HCT116 (cell line): Measurements from ENCODE around the gene ZNF254.

Source experiments
- CEBPB ChIP-seq: IDR thresholded peaks from 2 replicates; pipeline ENCODE4 v1.6.1; 2012; ENCODE audit warnings: low read depth
- EZH2 ChIP-seq: fragments of 200-600 bp; sonication (generic); IDR thresholded peaks from 2 replicates; pipeline ENCODE4 v1.6.1; 2017; ENCODE audit warnings: antibody characterized with exemption, mixed run types
- EZH2phosphoT487 ChIP-seq: fragments of 200-600 bp; IDR thresholded peaks from 2 replicates; pipeline ENCODE4 v1.6.1; 2018; ENCODE audit warnings: antibody characterized with exemption, borderline replicate concordance
- POLR2A ChIP-seq: IDR thresholded peaks from 2 replicates; pipeline ENCODE4 v1.7.0; 2011; ENCODE audit warnings: borderline replicate concordance; ENCODE audit not compliant: insufficient read depth, insufficient read length; ENCODE audit errors: extremely low read depth
- RAD21 ChIP-seq: IDR thresholded peaks from 2 replicates; pipeline ENCODE4 v1.6.1; 2012; ENCODE audit warnings: low read depth, mild to moderate bottlenecking
- SIN3A ChIP-seq: IDR thresholded peaks from 2 replicates; pipeline ENCODE4 v1.6.1; 2012; ENCODE audit warnings: low read depth
- SP1 ChIP-seq: IDR thresholded peaks from 2 replicates; pipeline ENCODE4 v1.6.1; 2012; ENCODE audit warnings: low read depth
- TF ChIP-seq, protein P1 (sequence below), 3 experiments: fragments of 200-600 bp in 1 of 3; sonication (generic) in 1 of 3; IDR thresholded peaks in 2 of 3; conservative IDR thresholded peaks in 1 of 3; 2 replicates each; pipeline ENCODE4 v1.5.1; 2012 to 2017; ENCODE audit warnings: low read depth in 2 of 3, low read length in 2 of 3, antibody characterized with exemption in 1 of 3, borderline replicate concordance in 1 of 3, control low read depth in 1 of 3, mild to moderate bottlenecking in 1 of 3, mixed read lengths in 1 of 3, mixed run types in 1 of 3, moderate library complexity in 1 of 3; ENCODE audit not compliant: insufficient read depth in 1 of 3

DNA sequence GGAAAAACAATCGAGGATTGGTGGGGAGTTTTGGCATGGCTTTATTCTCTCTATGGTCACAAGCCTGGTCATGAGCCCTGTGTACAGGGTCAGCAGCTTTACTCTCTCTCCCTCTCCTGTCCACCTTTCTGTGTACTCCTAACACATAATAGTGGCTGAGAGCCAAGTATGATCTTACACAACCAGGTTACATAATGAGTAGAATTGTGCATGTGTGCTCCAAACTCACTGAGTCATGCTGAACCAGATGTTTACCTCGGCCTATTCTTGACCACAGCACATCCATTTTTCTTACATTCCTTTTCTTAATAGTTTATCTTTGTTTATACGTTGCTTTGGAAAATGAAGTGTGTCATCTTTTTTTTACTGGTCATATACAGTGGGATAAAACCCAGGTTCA, 53.1 kb downstream of the ZNF254 start:
- TF ChIP-seq SIN3A (no peak), EZH2 (no peak), POLR2A (no peak), CEBPB (no peak), EZH2phosphoT487 (no peak), RAD21 (no peak), SP1 (no peak)
- TF ChIP-seq, protein P1, sequence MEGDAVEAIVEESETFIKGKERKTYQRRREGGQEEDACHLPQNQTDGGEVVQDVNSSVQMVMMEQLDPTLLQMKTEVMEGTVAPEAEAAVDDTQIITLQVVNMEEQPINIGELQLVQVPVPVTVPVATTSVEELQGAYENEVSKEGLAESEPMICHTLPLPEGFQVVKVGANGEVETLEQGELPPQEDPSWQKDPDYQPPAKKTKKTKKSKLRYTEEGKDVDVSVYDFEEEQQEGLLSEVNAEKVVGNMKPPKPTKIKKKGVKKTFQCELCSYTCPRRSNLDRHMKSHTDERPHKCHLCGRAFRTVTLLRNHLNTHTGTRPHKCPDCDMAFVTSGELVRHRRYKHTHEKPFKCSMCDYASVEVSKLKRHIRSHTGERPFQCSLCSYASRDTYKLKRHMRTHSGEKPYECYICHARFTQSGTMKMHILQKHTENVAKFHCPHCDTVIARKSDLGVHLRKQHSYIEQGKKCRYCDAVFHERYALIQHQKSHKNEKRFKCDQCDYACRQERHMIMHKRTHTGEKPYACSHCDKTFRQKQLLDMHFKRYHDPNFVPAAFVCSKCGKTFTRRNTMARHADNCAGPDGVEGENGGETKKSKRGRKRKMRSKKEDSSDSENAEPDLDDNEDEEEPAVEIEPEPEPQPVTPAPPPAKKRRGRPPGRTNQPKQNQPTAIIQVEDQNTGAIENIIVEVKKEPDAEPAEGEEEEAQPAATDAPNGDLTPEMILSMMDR (IDR thresholded peaks at IDR 0.05 in 2 of 3, conservative IDR thresholded peaks at IDR 0.05 in 1 of 3; ENCODE audit: borderline replicate concordance in 1 of 3, insufficient read depth in 1 of 3, low read depth in 2 of 3, low read length in 2 of 3), result no peak
